HepG2 (cell line): ENCODE data around the gene RASSF4. TPM values are rescaled to one million over a fixed set of nuclear protein-coding genes. Genes with fewer than 3 reads are reported as not detected.

Experiments
- ARID4A ChIP-seq: sonication (generic); formaldehyde crosslinking; IDR thresholded peaks from 2 replicates; pipeline ENCODE4 v1.5.0; 2020; ENCODE audit warnings: mild to moderate bottlenecking, missing genetic modification reagents, borderline replicate concordance
- ATF7-NPFF ChIP-seq: sonication (generic); formaldehyde crosslinking; IDR thresholded peaks from 2 replicates; pipeline ENCODE4 v1.8.1; 2023; ENCODE audit warnings: mild to moderate bottlenecking, low read depth, missing genetic modification reagents, moderate library complexity
- ETV6 ChIP-seq: sonication (generic); formaldehyde crosslinking; conservative IDR thresholded peaks from 2 replicates; pipeline ENCODE4 v1.4.0; 2020; ENCODE audit warnings: missing genetic modification reagents
- JDP2 ChIP-seq: sonication (generic); formaldehyde crosslinking; IDR thresholded peaks from 2 replicates; pipeline ENCODE4 v1.8.1; 2022; ENCODE audit warnings: missing genetic modification reagents, borderline replicate concordance
- MYNN ChIP-seq: sonication (generic); formaldehyde crosslinking; IDR thresholded peaks from 2 replicates; pipeline ENCODE4 v1.4.0; 2020; ENCODE audit warnings: mild to moderate bottlenecking, low read depth, missing genetic modification reagents
- NR2C2 ChIP-seq: sonication (generic); formaldehyde crosslinking; IDR thresholded peaks from 2 replicates; pipeline ENCODE4 v1.4.0; 2020; ENCODE audit warnings: missing genetic modification reagents, mild to moderate bottlenecking, moderate library complexity, borderline replicate concordance
- PREB ChIP-seq: sonication (generic); formaldehyde crosslinking; IDR thresholded peaks from 2 replicates; pipeline ENCODE4 v1.4.0; 2020; ENCODE audit warnings: missing genetic modification reagents
- SCMH1 ChIP-seq: sonication (generic); formaldehyde crosslinking; IDR thresholded peaks from 2 replicates; pipeline ENCODE4 v1.9.0; 2021; ENCODE audit warnings: missing genetic modification reagents, mild to moderate bottlenecking, borderline replicate concordance
- SMAD9 ChIP-seq: sonication (generic); formaldehyde crosslinking; IDR thresholded peaks from 2 replicates; pipeline ENCODE4 v1.5.1; 2020; ENCODE audit warnings: mild to moderate bottlenecking, missing genetic modification reagents
- SMC3 ChIP-seq: IDR thresholded peaks from 2 replicates; pipeline ENCODE4 v1.6.1; 2011; ENCODE audit warnings: low read length, improper control_type of control experiment
- SP1 ChIP-seq, 2 experiments: fragments of 450-650 bp in 1 of 2; sonication (generic) in 1 of 2; formaldehyde crosslinking in 1 of 2; IDR thresholded peaks; 2 replicates each; pipeline versions ENCODE4 v1.4.0 to v1.6.1; 2016 to 2020; ENCODE audit warnings: missing genetic modification reagents in 1 of 2
- THAP11 ChIP-seq: IDR thresholded peaks from 2 replicates; pipeline ENCODE4 v1.6.1; 2016; ENCODE audit warnings: missing biosample characterization, missing genetic modification reagents
- TRIM24 ChIP-seq: sonication (generic); formaldehyde crosslinking; IDR thresholded peaks from 2 replicates; pipeline ENCODE4 v1.8.0; 2022; ENCODE audit warnings: mild to moderate bottlenecking, missing genetic modification reagents
- ZNF264 ChIP-seq: sonication (generic); formaldehyde crosslinking; IDR thresholded peaks from 2 replicates; pipeline ENCODE4 v1.4.0; 2020; ENCODE audit warnings: missing genetic modification reagents
- polyA plus RNA-seq, 8 experiments: library from polyadenylated mRNA; depleted of rRNA in 3 of 8; stranded (reverse) in 7 of 8; unstranded in 1 of 8; fragments of >200 nt; fragmentation: Illumina TruSeq in 4 of 8; extraction: Trizol in 4 of 8; gene quantifications; 2 replicates each; pipeline versions ENCODE4 v1.2.1 to v1.2.3, GENCODE V29; 2011 to 2016; ENCODE audit warnings: low read depth in 4 of 8, missing spikeins in 1 of 8, mixed read lengths in 1 of 8; ENCODE audit not compliant: insufficient read depth in 1 of 8
- total RNA-seq, 5 experiments: library from RNA; depleted of rRNA; stranded (reverse); fragments of >200 nt; fragmentation: Illumina TruSeq; extraction: Trizol; gene quantifications; 2 replicates each; pipeline ENCODE4 v1.2.3, GENCODE V29; 2016; ENCODE audit warnings: low read depth in 1 of 5
- TF ChIP-seq, protein P1 (sequence below): sonication (generic); formaldehyde crosslinking; IDR thresholded peaks from 2 replicates; pipeline ENCODE4 v1.9.0; 2022; ENCODE audit warnings: missing genetic modification reagents, mild to moderate bottlenecking, borderline replicate concordance
- TF ChIP-seq, protein P2 (sequence below): sonication (generic); formaldehyde crosslinking; IDR thresholded peaks from 2 replicates; pipeline ENCODE4 v1.5.0; 2020; ENCODE audit warnings: mild to moderate bottlenecking, missing genetic modification reagents
- TF ChIP-seq, protein P3 (sequence below): sonication (generic); formaldehyde crosslinking; IDR thresholded peaks from 2 replicates; pipeline ENCODE4 v1.5.1; 2020; ENCODE audit warnings: mild to moderate bottlenecking, missing genetic modification reagents, borderline replicate concordance

Gene RASSF4
- total and polyA plus RNA-seq, 2 of the 13 experiments (the other 11 are each of a cell fraction or from before 2014, with no cell fraction given): 34.0 to 51.7 TPM

DNA sequence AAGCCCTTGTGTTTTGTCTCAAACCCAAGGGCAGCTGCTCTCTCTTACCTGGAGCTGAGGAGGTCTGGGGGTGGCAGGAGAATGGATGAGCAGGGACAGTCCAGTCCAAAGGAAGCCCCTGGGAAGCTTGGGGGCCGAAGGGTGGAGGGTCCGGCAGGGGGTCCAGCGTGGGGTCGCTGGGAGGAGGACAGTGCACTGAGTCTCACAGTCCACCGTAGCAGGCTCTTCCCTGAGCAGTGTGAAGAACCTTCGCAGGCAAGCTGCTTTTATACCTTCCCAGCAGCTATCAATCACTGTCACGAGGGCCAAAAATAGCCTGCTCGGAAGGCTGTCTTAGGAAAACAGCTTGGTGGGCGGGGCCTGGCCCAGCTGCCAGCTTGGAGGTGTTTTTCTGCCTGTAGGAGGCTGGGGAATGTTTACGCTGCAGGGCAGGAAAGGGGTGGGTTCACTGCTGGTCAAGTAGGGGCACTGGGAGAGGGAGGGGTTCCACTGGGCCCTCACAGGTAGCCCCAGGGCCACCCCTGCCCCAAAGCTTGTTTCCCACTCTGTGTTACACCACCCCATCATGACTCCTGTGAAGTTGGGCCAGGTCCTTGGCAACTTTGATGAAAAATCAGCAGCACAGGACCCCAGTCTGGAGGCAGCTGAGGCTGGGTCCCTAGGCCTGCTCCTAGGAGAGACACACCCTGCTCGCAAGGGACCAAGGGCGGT is 19.1 kb downstream of the RASSF4 start, which contains the start of gene DEPP1 (continued):
- TF ChIP-seq ARID4A (CRISPR knock-in tag): peak; percentile 79; the same call in 1 of the 2 replicates
- TF ChIP-seq THAP11 (CRISPR knock-in tag): peak; percentile 78
- TF ChIP-seq SCMH1 (CRISPR knock-in tag): no peak
- TF ChIP-seq SMC3: peak; percentile 21
- TF ChIP-seq ATF7-NPFF: peak; percentile 71; the same call in 1 of the 2 replicates
- no peak for TF ChIP-seq TRIM24 (CRISPR knock-in tag)
- no peak for TF ChIP-seq PREB (CRISPR knock-in tag)
- TF ChIP-seq, protein P1, sequence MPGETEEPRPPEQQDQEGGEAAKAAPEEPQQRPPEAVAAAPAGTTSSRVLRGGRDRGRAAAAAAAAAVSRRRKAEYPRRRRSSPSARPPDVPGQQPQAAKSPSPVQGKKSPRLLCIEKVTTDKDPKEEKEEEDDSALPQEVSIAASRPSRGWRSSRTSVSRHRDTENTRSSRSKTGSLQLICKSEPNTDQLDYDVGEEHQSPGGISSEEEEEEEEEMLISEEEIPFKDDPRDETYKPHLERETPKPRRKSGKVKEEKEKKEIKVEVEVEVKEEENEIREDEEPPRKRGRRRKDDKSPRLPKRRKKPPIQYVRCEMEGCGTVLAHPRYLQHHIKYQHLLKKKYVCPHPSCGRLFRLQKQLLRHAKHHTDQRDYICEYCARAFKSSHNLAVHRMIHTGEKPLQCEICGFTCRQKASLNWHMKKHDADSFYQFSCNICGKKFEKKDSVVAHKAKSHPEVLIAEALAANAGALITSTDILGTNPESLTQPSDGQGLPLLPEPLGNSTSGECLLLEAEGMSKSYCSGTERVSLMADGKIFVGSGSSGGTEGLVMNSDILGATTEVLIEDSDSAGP: peak; percentile 60
- TF ChIP-seq ETV6: peak; percentile 87
- peak; percentile 68; the same call in 1 of the 2 replicates for TF ChIP-seq NR2C2 (CRISPR knock-in tag)
- 0 out of 2 replicates have a peak, but pooled peaks have one; percentile 18 for TF ChIP-seq ZNF264
- TF ChIP-seq, protein P2, sequence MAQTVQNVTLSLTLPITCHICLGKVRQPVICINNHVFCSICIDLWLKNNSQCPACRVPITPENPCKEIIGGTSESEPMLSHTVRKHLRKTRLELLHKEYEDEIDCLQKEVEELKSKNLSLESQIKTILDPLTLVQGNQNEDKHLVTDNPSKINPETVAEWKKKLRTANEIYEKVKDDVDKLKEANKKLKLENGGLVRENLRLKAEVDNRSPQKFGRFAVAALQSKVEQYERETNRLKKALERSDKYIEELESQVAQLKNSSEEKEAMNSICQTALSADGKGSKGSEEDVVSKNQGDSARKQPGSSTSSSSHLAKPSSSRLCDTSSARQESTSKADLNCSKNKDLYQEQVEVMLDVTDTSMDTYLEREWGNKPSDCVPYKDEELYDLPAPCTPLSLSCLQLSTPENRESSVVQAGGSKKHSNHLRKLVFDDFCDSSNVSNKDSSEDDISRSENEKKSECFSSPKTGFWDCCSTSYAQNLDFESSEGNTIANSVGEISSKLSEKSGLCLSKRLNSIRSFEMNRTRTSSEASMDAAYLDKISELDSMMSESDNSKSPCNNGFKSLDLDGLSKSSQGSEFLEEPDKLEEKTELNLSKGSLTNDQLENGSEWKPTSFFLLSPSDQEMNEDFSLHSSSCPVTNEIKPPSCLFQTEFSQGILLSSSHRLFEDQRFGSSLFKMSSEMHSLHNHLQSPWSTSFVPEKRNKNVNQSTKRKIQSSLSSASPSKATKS (CRISPR knock-in tag): peak; percentile 91; the same call in 1 of the 2 replicates
- TF ChIP-seq, protein P3, sequence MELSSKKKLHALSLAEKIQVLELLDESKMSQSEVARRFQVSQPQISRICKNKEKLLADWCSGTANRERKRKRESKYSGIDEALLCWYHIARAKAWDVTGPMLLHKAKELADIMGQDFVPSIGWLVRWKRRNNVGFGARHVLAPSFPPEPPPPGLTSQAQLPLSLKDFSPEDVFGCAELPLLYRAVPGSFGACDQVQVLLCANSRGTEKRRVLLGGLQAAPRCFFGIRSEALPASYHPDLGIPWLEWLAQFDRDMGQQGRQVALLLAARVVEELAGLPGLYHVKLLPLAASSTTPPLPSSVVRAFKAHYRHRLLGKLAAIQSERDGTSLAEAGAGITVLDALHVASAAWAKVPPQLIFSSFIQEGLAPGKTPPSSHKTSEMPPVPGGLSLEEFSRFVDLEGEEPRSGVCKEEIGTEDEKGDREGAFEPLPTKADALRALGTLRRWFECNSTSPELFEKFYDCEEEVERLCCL: 0 out of 2 replicates have a peak, but pooled peaks have one; percentile 25
- TF ChIP-seq SP1 (IDR thresholded peaks at IDR 0.05): no peak
- peak; percentile 88 for TF ChIP-seq SP1 (CRISPR knock-in tag; IDR thresholded peaks at IDR 0.05)
- peak; percentile 33; the same call in 1 of the 2 replicates for TF ChIP-seq SMAD9 (CRISPR knock-in tag)
- TF ChIP-seq MYNN (CRISPR knock-in tag): peak; percentile 53
- TF ChIP-seq JDP2: no peak
